Activated T-helper 1 cell treated with anti-CD3 and anti-CD28 coated beads, Interleukin-2, amount 50 U/mL, for 16 hours (primary cell): Measurements from ENCODE around the gene ATPAF1.

Source experiments
- DNase-seq, 2 donors: peaks; one replicate each; pipeline ENCODE4 v3.0.0-alpha.2; 2020; ENCODE audit warnings: low read depth in 1 of 2, low spot score in 1 of 2

The ATPAF1 gene

GRCh38 chr1:46594063-46594462 is 74.1 kb downstream of the ATPAF1 start:
- DNase-seq, result no peak

GRCh38 chr1:46592823-46593222 is 75.3 kb downstream of the ATPAF1 start:
- no peak for DNase-seq

GRCh38 chr1:46589529-46589928 is 78.6 kb downstream of the ATPAF1 start:
- no peak for DNase-seq

- no peak for DNase-seq
These were observed 81.1 kb downstream of the ATPAF1 start for GRCh38 chr1:46587069-46587468.

- no peak for DNase-seq
These were observed 82.7 kb downstream of the ATPAF1 start for GRCh38 chr1:46585312-46585938.

- DNase-seq, result no peak
These were observed 84.7 kb downstream of the ATPAF1 start for GRCh38 chr1:46583494-46583893.

- no peak for DNase-seq
These were observed 85.2 kb downstream of the ATPAF1 start for GRCh38 chr1:46582972-46583371.
